Measurements from ENCODE around the gene LGI4. TPM values are rescaled to one million over a fixed set of nuclear protein-coding genes. Genes with fewer than 3 reads are reported as not detected.
A peak's percentile ranks its signal among the peaks of the same experiment; 100 is the strongest.

LGI4 gene
- total and polyA plus RNA-seq, 3 experiments from 2014 or later: 0.18 TPM; not detected in 2

- Histone ChIP-seq H3K27me3 (ENCODE audit: insufficient read depth, low read length, poor library complexity, severe bottlenecking) (no peaks in the 10 kb centered on the region), H3K4me1 (ENCODE audit: insufficient read depth, low read length) (peaks cover 16% of the 10 kb centered on the region), H3K27ac (ENCODE audit: low read depth, low read length) (no peak overlapping the region), H3K4me3 (ENCODE audit: low read length) (no peak overlapping the region), H3K36me3 (ENCODE audit: insufficient read depth, low read length) (peaks cover 3% of the 10 kb centered on the region), H3K9me3 (ENCODE audit: low read length) (no peaks in the 10 kb centered on the region)
- CTCF ChIA-PET: interaction anchor here (0.8 to 1.5 kb wide), 2 partner anchors 20 to 32 kb away, joined by 3 to 7 read pairs; partner anchors contain the start of gene FXYD5
- DNase-seq: no peak
- Mint-ChIP-seq H3K9me3 (peaks cover 0 to 2% (median 0%) of the 10 kb centered on the region in 5 donors), H3K4me3 (no peak overlapping the region), H3K27me3 (peaks cover 0 to 1% of the 10 kb centered on the region in 2 donors), H3K27ac (peak overlapping the region in 1 of 8 donors; percentile 90), H3K36me3 (peaks cover 0 to 24% (median 0%) of the 10 kb centered on the region in 3 donors), H3K4me1 (peaks cover 17 to 40% (median 32%) of the 10 kb centered on the region in 3 donors)
- POLR2A ChIA-PET: no interaction called here
Observed at GRCh38 chr19:35174226-35174625, 39.4 kb upstream of the LGI4 start.

DNA sequence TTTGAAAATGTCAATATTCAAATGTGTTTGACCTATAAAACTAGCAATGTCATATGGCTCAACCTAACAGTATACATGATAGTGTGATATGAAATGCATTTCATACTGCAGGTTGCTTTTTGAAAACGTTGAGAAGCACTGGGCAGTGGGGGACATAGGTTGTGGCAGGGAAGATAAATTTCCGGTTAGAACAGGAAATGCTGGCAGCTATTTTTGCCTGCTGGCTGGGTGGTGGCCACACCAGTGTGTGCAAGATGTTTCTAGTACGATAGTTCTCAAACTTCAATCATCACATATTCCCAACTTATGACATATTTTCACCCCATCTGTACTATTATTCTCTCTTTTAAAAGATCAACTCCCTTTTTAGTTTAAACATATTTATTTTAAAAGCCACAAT, 36.9 kb upstream of the LGI4 start:
- H3K27ac ChIP-seq (ENCODE audit: low read depth, low read length): no peak overlapping the region
- H3K9me3 ChIP-seq (ENCODE audit: low read length): no peaks in the 10 kb centered on the region
- CTCF ChIA-PET: interaction anchor here (0.9 to 1.6 kb wide), 5 partner anchors 9 to 45 kb away, joined by 3 to 4 read pairs (median 3); partner anchors contain the start of gene FXYD5
- H3K27me3 ChIP-seq (ENCODE audit: insufficient read depth, low read length, poor library complexity, severe bottlenecking): no peaks in the 10 kb centered on the region
- Mint-ChIP-seq H3K4me1 (peaks cover 24 to 47% (median 42%) of the 10 kb centered on the region in 3 donors), H3K36me3 (peaks cover 3 to 45% (median 3%) of the 10 kb centered on the region in 3 donors), H3K27me3 (peaks cover 0 to 1% of the 10 kb centered on the region in 2 donors), H3K27ac (peak overlapping the region; percentile 17 to 91 (median 78)), H3K4me3 (peak overlapping the region in 5 of 7 donors; percentile 1 to 52 (median 28)), H3K9me3 (no peaks in the 10 kb centered on the region)
- DNase-seq: no peak
- no peak overlapping the region for H3K4me3 ChIP-seq (ENCODE audit: low read length)
- POLR2A ChIA-PET: interaction anchor here (0.7 to 1.2 kb wide), 2 partner anchors 10 to 124 kb away, joined by 3 to 4 read pairs; no protein-coding TSS in a partner anchor
- peaks cover 35% of the 10 kb centered on the region for H3K4me1 ChIP-seq (ENCODE audit: insufficient read depth, low read length)
- peaks cover 12% of the 10 kb centered on the region for H3K36me3 ChIP-seq (ENCODE audit: insufficient read depth, low read length)

- H3K4me3 Mint-ChIP-seq: peak overlapping the region in 1 of 7 donors; percentile 41
- Histone ChIP-seq H3K27me3 (ENCODE audit: insufficient read depth, low read length, poor library complexity, severe bottlenecking) (no peaks in the 10 kb centered on the region), H3K36me3 (ENCODE audit: insufficient read depth, low read length) (peaks cover 24% of the 10 kb centered on the region), H3K27ac (ENCODE audit: low read depth, low read length) (no peak overlapping the region), H3K4me3 (ENCODE audit: low read length) (no peak overlapping the region), H3K4me1 (ENCODE audit: insufficient read depth, low read length) (peaks cover 40% of the 10 kb centered on the region), H3K9me3 (ENCODE audit: low read length) (peaks cover 8% of the 10 kb centered on the region)
- H3K27ac Mint-ChIP-seq: peak overlapping the region in 6 of 8 donors; percentile 41 to 89 (median 64)
- peaks cover 14 to 58% (median 16%) of the 10 kb centered on the region in 3 donors for H3K36me3 Mint-ChIP-seq
- POLR2A ChIA-PET: no interaction called here
- DNase-seq: no peak
- CTCF ChIA-PET: interaction anchor here (1.6 kb wide), 1 partner anchor 17 kb away, joined by 6 read pairs; the partner anchor contains the start of gene FXYD5
- H3K4me1 Mint-ChIP-seq: peaks cover 26 to 58% (median 50%) of the 10 kb centered on the region in 3 donors
- peaks cover 0 to 9% (median 2%) of the 10 kb centered on the region in 5 donors for H3K9me3 Mint-ChIP-seq
- H3K27me3 Mint-ChIP-seq: peaks cover 0 to 1% of the 10 kb centered on the region in 2 donors
Observed at GRCh38 chr19:35170359-35171061, 35.7 kb upstream of the LGI4 start.

- CTCF ChIA-PET: interaction anchor here (0.8 to 1.6 kb wide), 2 partner anchors 10 to 16 kb away, joined by 3 to 6 read pairs; partner anchors contain the start of gene FXYD5
- H3K36me3 Mint-ChIP-seq: peaks cover 18 to 69% (median 20%) of the 10 kb centered on the region in 3 donors
Observed at GRCh38 chr19:35169221-35169995, 34.5 kb upstream of the LGI4 start.

DNA sequence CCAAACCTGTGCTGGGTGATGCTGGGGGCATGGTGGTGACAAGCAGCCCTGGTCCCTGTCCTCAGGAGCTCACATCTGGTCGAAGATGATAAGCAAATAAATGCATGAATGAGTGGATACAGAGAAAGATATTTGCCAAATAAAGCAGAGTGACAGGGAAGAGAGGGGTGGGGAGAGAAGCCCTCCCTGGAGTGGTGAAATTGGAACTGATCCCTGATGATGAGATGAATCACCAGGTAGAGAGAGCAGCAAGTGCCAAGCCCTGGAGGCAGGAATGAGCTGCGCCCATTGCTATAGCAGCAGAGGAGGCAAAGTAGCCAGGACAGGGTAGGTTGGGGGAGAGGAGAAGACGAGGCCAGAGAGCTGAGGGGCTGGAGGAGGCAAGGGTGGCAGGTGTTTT, 33.3 kb upstream of the LGI4 start:
- ChIA-PET CTCF (interaction anchor here (1.7 kb wide), 1 partner anchor 36 kb away, joined by 4 read pairs; no protein-coding TSS in a partner anchor), POLR2A (interaction anchor here (1.0 kb wide), 1 partner anchor 43 kb away, joined by 7 read pairs; no protein-coding TSS in a partner anchor)
- peak overlapping the region in 1 of 7 donors; percentile 13 for H3K4me3 Mint-ChIP-seq
- H3K27ac Mint-ChIP-seq: peak overlapping the region in 6 of 8 donors; percentile 20 to 94 (median 75)
- Histone ChIP-seq H3K27ac (ENCODE audit: low read depth, low read length) (no peak overlapping the region), H3K27me3 (ENCODE audit: insufficient read depth, low read length, poor library complexity, severe bottlenecking) (no peaks in the 10 kb centered on the region), H3K4me1 (ENCODE audit: insufficient read depth, low read length) (peaks cover 40% of the 10 kb centered on the region), H3K4me3 (ENCODE audit: low read length) (no peak overlapping the region), H3K9me3 (ENCODE audit: low read length) (peaks cover 8% of the 10 kb centered on the region), H3K36me3 (ENCODE audit: insufficient read depth, low read length) (peaks cover 48% of the 10 kb centered on the region)
- peaks cover 0 to 14% (median 2%) of the 10 kb centered on the region in 5 donors for H3K9me3 Mint-ChIP-seq
- DNase-seq: no peak
- H3K36me3 Mint-ChIP-seq: peaks cover 26 to 80% (median 28%) of the 10 kb centered on the region in 3 donors
- peaks cover 27 to 61% (median 53%) of the 10 kb centered on the region in 3 donors for H3K4me1 Mint-ChIP-seq
- no peaks in the 10 kb centered on the region for H3K27me3 Mint-ChIP-seq

More at GRCh38 chr19:35169221-35169995, 34.5 kb upstream of the LGI4 start:
- Histone ChIP-seq H3K36me3 (ENCODE audit: insufficient read depth, low read length) (peaks cover 35% of the 10 kb centered on the region), H3K27ac (ENCODE audit: low read depth, low read length) (no peak overlapping the region), H3K27me3 (ENCODE audit: insufficient read depth, low read length, poor library complexity, severe bottlenecking) (no peaks in the 10 kb centered on the region), H3K4me3 (ENCODE audit: low read length) (no peak overlapping the region), H3K4me1 (ENCODE audit: insufficient read depth, low read length) (peaks cover 40% of the 10 kb centered on the region), H3K9me3 (ENCODE audit: low read length) (peaks cover 8% of the 10 kb centered on the region)
- POLR2A ChIA-PET: interaction anchor here (1.0 kb wide), 1 partner anchor 42 kb away, joined by 7 read pairs; no protein-coding TSS in a partner anchor
- DNase-seq: no peak
- Mint-ChIP-seq H3K27ac (peak overlapping the region; percentile 68 to 92 (median 79)), H3K9me3 (peaks cover 0 to 10% (median 2%) of the 10 kb centered on the region in 5 donors), H3K4me3 (peak overlapping the region in 1 of 7 donors; percentile 11), H3K27me3 (no peaks in the 10 kb centered on the region), H3K4me1 (peaks cover 24 to 57% (median 51%) of the 10 kb centered on the region in 3 donors)

DNA sequence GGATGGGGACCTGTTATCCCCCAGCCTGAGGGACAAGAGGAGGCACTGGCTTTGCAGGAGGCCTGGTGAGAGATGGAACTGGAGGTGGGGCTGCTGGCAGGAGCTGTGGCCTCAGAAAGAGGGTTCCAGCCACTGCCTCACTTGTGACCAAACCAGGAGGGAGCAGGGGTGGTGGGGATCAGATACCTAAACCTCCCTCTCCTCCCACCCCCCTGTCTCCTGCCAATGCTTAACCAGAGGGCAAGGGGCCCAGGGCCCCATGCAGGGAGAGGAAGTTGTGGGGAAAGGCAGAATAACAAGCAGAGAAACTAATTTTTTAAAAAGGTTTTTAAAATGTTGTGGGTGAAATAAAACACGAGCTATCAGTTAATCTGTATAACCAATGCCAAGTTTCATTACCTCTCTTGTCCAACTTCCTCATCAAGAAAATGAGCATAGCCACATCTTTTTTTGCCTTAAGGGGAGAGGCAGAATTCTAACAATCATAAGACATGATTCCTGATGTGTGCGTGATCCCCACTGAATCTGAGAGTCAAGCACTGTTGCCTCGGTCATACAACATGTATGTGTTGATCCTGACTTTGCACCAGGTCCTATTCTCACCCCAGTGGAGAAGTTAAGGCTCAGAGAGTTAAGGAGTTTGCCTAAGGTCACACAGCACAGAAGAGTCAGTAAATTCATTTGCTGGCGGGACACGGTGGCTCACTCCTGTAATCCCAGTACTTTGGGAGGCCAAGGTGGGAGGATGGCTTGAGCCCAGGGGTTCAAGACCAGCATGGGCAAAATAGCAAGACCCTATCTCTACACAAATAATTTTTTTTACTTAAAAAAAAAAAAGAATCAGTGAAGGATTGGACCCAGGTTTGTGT, 32.6 kb upstream of the LGI4 start:
- peak overlapping the region; percentile 18 for H3K27ac ChIP-seq (ENCODE audit: low read depth, low read length)
- H3K4me3 Mint-ChIP-seq: peak overlapping the region in 4 of 7 donors; percentile 25 to 43 (median 31)
- peak in 1 of 5 donors; percentile 22 for DNase-seq
- H3K4me3 ChIP-seq (ENCODE audit: low read length): no peak overlapping the region
- H3K27me3 ChIP-seq (ENCODE audit: insufficient read depth, low read length, poor library complexity, severe bottlenecking): no peaks in the 10 kb centered on the region
- H3K27me3 Mint-ChIP-seq: peaks cover 0 to 2% of the 10 kb centered on the region in 2 donors
- peaks cover 8% of the 10 kb centered on the region for H3K9me3 ChIP-seq (ENCODE audit: low read length)
- peaks cover 54% of the 10 kb centered on the region for H3K36me3 ChIP-seq (ENCODE audit: insufficient read depth, low read length)
- H3K4me1 Mint-ChIP-seq: peaks cover 29 to 57% (median 50%) of the 10 kb centered on the region in 3 donors
- peaks cover 0 to 14% (median 2%) of the 10 kb centered on the region in 5 donors for H3K9me3 Mint-ChIP-seq
- peak overlapping the region; percentile 68 to 94 (median 88) for H3K27ac Mint-ChIP-seq
- peaks cover 33% of the 10 kb centered on the region for H3K4me1 ChIP-seq (ENCODE audit: insufficient read depth, low read length)
- H3K36me3 Mint-ChIP-seq: peaks cover 30 to 85% (median 33%) of the 10 kb centered on the region in 3 donors
- POLR2A ChIA-PET: no interaction called here
- CTCF ChIA-PET: interaction anchor here (1.0 to 1.7 kb wide), 3 partner anchors 13 to 123 kb away, joined by 3 to 4 read pairs (median 4); partner anchors contain the start of gene FXYD5
